GM18951 (cell line): ENCODE data around the gene MRPS26.
"Not testable (repeated sequence)": the region's sequence is repeated elsewhere in the genome, so short reads cannot be mapped to it uniquely, and the experiment has no call there.

Experiments
- POLR2A ChIP-seq: IDR thresholded peaks from 4 replicates; pipeline ENCODE4 v1.6.1; 2011; ENCODE audit warnings: mild to moderate bottlenecking; ENCODE audit not compliant: insufficient read length, insufficient read depth; ENCODE audit errors: extremely low read depth
- in situ Hi-C: fragments of 300-500 bp; cut with MboI; formaldehyde crosslinking; loops from one replicate; pipeline ENCODE4 v1.12.0; 2022; ENCODE audit warnings: low sequenced_read_pairs, mixed read lengths, inconsistent platforms; ENCODE audit not compliant: unreplicated experiment

Gene MRPS26

DNA sequence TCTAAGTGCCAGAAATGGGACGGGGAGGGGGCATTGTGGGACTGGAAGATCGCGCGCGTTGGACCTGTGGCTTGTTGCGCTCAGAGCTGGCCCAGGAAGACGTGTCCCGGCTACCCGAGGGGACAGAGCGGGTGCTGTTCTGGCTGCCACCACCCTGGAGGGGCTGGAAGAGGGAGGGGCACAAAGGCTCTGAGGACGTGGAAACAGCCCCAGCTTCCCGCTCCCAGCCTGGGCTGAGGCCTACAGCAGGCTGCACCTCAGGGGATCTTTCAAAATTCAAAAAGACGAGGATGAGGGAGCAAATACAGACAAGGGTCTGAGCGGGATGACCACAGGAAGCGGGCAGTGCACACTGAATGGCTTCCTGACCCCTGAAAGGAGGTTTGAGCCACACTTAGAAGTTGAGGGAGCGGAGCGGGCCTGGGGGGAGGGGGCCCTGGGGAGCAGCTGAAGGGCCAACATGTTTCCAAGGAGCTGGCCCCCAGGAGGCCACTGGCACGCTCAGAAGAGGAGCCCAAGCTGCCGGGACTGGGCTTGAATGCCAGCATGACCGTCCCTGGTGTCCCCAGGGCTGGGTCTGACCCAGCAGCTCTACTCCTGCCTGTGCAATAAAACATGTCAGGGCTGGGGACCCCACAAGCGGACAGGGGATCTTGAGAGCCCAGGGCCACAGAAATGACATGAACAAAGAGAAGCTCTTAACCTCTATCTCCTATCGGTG lies 26.8 kb downstream of the MRPS26 start:
- no peak for TF ChIP-seq POLR2A
- in situ Hi-C loops: loop anchor here (25.0 kb wide), 1 partner anchor 240 kb away; no protein-coding TSS in a partner anchor

DNA sequence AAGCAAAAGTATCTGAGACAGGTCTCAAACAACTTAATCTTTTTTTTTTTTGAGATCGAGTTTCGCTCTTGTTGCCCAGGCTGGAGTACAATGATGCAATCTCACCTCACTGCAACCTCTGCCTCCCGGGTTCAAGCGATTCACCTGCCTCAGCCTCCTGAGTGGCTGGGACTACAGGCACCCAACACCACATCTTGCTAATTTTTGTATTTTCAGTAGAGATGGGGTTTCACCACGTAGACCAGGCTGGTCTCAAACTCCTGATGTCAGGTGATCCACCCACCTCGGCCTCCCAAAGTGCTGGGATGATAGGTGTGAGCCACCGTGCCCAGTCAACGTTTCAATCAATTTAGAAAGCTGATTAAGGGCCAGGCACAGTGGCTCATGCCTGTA lies 27.4 kb downstream of the MRPS26 start:
- in situ Hi-C loops: loop anchor here (25.0 kb wide), 1 partner anchor 239 kb away; no protein-coding TSS in a partner anchor

DNA sequence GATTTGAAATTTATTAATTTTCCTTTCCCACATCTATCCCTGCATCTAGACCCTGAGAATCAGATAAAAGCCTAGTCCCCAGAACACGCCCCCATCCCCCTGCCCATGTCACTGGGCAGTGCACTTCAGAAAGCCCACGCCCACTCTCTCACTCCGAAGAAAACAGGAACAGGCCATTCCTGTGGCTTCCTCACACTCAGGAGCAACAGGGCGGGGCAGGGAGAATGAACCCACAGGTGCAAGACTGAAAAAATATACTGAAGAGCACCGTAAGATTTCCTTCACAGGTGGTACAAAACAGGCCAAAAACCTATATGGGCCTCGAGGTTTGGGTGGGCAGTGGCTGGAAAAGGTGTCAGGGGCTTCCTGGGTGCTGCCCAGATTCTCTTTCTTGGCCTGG lies 29.0 kb downstream of the MRPS26 start:
- no peak for TF ChIP-seq POLR2A
- in situ Hi-C loops: loop anchor here (25.0 kb wide), 1 partner anchor 237 kb away; no protein-coding TSS in a partner anchor

DNA sequence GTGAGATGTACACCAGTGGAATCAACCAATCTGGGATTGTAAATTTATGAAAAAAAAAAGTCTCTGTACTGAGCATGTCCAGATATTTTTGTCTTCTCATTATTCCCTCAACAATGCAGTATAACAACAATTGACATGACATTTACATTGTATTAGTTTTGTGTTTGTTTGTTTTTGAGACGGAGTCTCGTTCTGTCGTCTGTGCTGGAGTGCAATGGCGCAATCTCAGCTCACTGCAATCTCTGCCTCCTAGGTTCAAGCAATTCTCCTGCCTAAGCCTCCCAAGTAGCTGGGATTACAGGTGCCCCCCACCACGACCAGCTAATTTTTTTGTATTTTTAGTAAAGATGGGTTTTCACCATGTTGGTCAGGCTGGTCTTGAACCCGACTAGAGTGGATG lies 29.5 kb downstream of the MRPS26 start:
- in situ Hi-C loops: not testable (repeated sequence)

DNA sequence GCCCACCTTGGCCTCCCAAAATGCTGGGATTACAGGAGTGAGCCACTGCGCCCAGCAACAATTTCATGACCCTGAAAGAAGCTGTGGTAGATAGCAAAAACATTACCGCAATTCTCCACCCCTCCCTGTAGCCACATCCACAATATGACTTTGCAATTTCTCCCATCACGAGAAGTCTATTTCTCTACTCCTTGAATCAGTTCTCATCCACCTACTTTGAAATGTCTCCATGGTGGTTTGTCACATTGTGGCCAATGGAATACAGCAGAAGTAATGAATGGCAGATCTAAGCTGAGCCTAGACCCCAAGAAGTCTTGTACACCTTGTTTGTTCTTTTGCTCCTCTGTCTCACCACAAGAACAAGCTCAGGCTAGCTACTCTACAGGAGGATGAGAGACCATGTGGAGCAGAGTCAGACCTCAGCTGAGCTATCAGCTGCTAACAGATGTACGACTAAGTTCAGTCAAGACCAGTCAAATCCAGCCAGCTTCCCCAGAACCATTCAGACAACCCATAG lies 31.8 kb downstream of the MRPS26 start:
- no peak for TF ChIP-seq POLR2A
- in situ Hi-C loops: no loop called here

DNA sequence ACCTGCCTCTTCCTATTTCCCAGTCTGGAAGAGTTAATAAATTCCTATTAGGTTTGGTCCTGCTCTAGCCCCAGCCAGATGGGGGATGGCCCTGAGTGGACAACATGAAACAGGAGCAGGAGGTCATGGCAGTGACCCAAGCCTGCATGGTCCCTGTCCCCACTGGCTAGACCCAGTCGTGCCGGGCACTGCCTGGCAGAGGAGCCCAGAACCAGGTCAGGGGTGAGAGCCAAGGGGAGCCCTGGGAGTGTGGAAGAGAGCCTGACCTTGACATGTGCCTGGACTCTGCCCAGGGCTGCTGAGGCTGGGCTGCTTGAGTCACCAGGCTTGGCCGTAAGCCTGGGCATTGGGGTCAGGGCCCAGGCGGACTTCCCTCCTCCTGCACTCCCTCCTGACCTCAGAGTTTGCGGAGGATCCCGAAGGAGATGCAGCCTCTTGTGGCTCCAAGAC lies 35.1 kb downstream of the MRPS26 start:
- TF ChIP-seq POLR2A: no peak
- in situ Hi-C loops: no loop called here

DNA sequence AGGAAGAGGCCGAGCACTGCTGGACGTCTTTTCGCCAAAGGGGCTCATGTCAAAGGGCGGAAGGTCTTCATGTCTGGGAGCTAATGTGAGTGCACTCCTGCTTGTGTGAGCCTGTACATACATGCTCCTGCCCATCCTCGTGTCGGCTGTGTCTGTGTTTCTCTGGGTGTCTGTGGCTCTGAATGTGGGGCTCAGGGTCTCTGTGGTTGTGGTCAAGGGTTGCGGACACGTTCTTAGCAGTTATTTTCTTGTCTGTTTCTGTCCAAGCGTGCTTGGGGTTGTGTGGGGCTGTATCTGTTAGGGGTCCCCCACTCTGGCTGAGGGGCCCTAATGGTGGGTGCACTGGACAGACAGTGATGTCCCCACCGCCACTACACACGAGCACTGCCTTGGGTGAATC lies 35.8 kb downstream of the MRPS26 start:
- in situ Hi-C loops: no loop called here
- no peak for TF ChIP-seq POLR2A

DNA sequence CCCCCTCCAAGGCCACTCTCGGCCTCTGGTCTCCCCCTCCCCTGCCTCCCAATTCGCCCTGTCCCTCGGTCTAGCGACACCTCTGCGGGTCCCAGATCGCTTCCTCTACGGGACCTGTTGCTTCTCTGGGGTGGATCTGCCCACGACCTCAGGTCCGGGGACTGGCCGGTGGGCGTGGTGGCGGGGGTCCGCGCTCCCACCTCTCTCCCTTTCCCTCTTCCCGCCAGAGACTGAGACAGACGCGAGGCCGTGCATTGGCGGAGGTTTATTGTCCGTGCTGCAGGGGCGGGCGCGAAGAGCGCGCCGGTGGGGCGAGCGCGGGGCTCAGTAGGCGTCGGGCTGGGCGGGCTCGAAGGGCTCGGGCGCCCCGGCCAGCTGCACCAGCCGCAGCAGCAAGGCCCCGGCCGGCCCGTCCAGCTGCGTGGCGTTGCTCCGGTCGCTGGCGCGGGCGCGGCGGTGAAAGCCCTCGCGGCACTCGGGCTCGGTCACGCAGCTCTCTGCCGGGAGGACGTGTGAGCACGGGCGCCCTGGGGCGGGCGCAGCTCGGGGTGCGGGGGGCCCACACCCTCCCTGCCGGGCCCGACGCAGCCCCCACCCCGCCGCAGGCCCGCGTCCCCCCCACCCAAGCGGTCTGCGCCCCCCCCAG lies 36.6 kb downstream of the MRPS26 start:
- TF ChIP-seq POLR2A: no peak
- in situ Hi-C loops: no loop called here

DNA sequence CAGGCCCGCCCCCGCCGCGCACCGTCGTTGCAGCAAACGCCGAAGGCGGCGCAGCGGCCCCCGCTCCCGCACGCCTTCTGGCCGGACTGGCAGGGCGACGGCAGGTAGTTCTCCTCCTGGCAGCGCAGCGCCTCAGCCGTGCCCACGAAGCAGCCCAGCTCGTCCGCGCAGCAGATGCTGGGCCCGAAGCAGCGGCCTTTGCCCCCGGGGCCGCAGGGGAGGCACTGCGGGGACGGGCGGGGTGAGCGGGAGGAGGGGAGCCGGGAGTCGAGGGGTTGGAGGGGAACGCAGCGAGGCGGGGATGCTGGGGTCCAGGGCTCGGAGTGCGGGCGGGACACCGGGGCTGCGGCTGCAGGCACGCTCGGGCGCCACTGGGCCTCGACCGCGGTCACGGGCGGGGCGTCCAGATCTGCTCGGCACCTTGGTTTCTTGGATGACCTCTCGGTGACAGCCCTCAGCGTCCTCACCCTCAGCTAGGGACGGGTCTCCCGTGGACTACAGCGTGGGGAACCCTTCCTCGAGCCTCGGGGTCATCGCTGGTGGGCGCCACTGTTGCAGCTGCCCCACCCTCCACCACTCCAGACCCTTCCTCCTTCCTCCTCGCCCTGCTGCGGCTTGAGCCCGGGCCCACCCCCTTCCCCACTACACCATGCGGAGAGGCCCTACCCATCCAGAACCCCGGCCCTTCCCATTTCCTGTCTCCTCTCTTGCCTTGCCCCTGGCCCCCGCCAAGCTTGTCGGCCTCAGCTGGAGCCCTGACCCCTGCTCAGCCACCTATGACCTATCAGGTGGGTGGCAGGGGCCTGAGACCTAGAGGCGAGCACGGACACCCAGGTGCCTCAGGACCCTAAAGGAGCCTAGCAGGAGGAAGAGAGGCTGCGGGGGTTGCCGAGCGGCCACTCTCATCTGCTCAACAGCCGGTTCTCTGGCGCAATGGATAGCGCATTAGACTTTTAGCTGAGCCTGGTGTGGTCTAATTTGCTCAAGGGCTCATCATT lies 37.4 kb downstream of the MRPS26 start:
- in situ Hi-C loops: no loop called here
- no peak for TF ChIP-seq POLR2A

DNA sequence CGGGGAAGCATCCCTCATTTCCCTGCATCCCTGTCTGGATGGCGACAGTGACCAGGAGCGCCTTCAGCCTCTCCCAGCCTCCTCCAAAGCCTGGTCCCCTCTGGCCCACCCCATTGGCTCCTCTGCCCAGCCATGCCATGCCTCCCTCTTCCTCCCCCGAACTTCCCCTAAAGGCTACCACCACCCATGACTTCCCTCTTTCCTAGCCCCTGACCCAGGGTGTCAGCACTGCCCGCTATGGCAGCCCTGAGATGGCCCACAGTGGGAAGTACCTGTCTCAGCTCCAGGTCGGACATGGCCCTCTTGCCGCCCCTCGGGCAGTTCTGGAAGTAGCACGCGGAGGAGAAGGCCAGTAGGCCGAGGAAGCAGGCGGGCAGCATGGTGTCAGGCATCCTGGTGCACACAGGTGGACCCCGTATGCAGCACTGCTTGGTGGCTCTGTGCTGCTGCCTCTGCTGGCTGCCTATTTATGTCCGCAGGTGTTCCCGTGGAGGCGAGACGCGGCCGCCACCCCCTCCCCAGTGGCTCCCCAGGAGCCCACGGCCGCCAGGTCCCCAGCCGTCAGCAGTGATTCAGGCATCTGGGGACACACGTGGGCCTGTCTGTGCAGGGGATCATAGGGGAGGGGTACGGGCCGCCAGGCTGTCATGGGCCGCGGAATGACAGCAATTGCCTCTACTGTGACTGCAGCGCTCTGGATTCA lies 38.6 kb downstream of the MRPS26 start, which contains the start of gene AVP:
Gene AVP, minus strand, starts transcription at position 442 of the 703 bp plus-strand sequence. Its CDS starts 50 bp downstream, at position 392.
- in situ Hi-C loops: no loop called here
- TF ChIP-seq POLR2A: no peak

DNA sequence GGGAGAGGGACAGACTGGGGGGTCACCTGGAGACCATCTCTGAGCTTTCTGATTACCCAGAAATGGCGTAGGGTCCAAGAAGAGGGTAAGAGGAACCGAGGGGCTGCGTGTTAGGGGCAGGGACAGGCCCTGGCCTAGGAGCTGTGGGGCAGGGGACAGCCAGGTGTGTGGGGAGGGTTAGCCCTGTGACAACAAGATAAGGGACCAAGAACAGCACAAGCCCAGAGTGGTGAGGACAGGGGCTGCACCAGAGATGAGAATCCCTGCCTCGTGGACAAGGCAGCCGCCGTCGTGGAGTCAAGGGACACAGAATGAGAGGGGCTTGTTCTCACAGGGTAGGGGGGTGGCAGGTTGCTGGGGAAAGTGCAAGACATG lies 39.1 kb downstream of the MRPS26 start:
- TF ChIP-seq POLR2A: no peak
- in situ Hi-C loops: no loop called here

DNA sequence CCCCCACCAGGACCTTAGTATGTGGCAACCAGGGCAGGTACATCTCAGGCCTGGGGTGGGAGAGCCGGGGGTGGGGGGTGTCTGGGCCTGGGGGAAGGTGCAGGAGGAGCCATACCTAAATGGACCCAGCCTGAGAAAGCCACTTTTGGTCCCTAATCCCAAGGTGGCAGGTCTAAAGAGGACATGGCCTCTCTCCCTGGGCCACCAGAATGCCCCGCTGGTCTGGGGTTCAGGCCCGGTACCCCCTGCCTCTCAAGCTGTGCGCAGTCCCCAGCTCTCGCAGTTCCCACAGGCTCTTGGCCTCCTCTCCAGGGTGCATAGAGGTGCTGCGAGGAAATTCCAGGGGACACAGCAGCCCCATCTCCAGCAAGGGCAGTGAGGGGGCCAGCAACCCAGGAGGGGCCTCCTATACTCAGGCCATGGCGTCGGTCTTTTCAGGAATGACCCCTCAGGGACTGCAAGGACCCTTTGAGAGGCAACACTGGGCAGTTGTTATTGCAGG lies 39.8 kb downstream of the MRPS26 start:
- in situ Hi-C loops: no loop called here
- TF ChIP-seq POLR2A: no peak
